Stimulated activated effector memory CD8-positive, alpha-beta T cell treated with anti-CD3 and anti-CD28 coated beads, Interleukin-12 subunit alpha, Interleukin-12 subunit beta, amount 100 ng/mL, for 72 hours (primary cell): Measurements from ENCODE around the gene CCNB1.
"Not testable (repeated sequence)": the region's sequence is repeated elsewhere in the genome, so short reads cannot be mapped to it uniquely, and the experiment has no call there.

Source experiments
- ATAC-seq: fragments of 150-1000 bp; cut with Tn5 transposase; 2 replicates; pipeline ENCODE4 v1.10.0; 2021
- DNase-seq, 2 donors: peaks; one replicate each; pipeline ENCODE4 v3.0.0; 2021 to 2022; ENCODE audit warnings: low spot score in 2 of 2
- H3K27ac Mint-ChIP-seq: one replicate; pipeline ENCODE4 v1.8.0; 2022; ENCODE audit warnings: mild to moderate bottlenecking, mixed read lengths
- H3K36me3 Mint-ChIP-seq: one replicate; pipeline ENCODE4 v1.8.0; 2022; ENCODE audit warnings: mild to moderate bottlenecking, mixed read lengths
- H3K4me1 Mint-ChIP-seq: one replicate; pipeline ENCODE4 v1.8.0; 2022; ENCODE audit warnings: mixed read lengths
- H3K4me3 Mint-ChIP-seq: one replicate; pipeline ENCODE4 v1.8.0; 2022; ENCODE audit warnings: mild to moderate bottlenecking, mixed read lengths
- H3K9me3 Mint-ChIP-seq: one replicate; pipeline ENCODE4 v1.8.0; 2022; ENCODE audit warnings: mixed read lengths

Gene CCNB1

GRCh38 chr5:69158039-69158438 is 8.9 kb upstream of the CCNB1 start:
- Mint-ChIP-seq H3K9me3 (no peaks in the 10 kb centered on the region), H3K4me3 (no peak overlapping the region), H3K27ac (no peak overlapping the region), H3K4me1 (no peaks in the 10 kb centered on the region), H3K36me3 (no peaks in the 10 kb centered on the region)
- DNase-seq, result no peak
- no peak for ATAC-seq

- H3K27ac Mint-ChIP-seq, result no peak overlapping the region
- H3K4me1 Mint-ChIP-seq, result peaks cover 2% of the 10 kb centered on the region
- H3K4me3 Mint-ChIP-seq, result no peak overlapping the region
- H3K36me3 Mint-ChIP-seq, result no peaks in the 10 kb centered on the region
- DNase-seq, result no peak
- H3K9me3 Mint-ChIP-seq, result no peaks in the 10 kb centered on the region
- ATAC-seq, result no peak
Observed at GRCh38 chr5:69160651-69161050, 6.3 kb upstream of the CCNB1 start.

- Mint-ChIP-seq H3K36me3 (peaks cover 61% of the 10 kb centered on the region), H3K9me3 (no peaks in the 10 kb centered on the region), H3K27ac (peak overlapping the region; percentile 92), H3K4me3 (peak overlapping the region; percentile 90), H3K4me1 (peaks cover 17% of the 10 kb centered on the region)
- ATAC-seq (no peak), DNase-seq (no peak)
Observed at GRCh38 chr5:69167493-69167855, 524 bp downstream of the CCNB1 start.

- DNase-seq, result no peak
Observed at GRCh38 chr5:69167929-69168328, 979 bp downstream of the CCNB1 start.

GRCh38 chr5:69170495-69170894 is 3.5 kb downstream of the CCNB1 start:
- H3K27ac Mint-ChIP-seq, result no peak overlapping the region
- DNase-seq, result no peak
- ATAC-seq, result no peak
- peaks cover 16% of the 10 kb centered on the region for H3K4me1 Mint-ChIP-seq
- H3K36me3 Mint-ChIP-seq, result peaks cover 91% of the 10 kb centered on the region
- H3K4me3 Mint-ChIP-seq, result no peak overlapping the region
- H3K9me3 Mint-ChIP-seq, result no peaks in the 10 kb centered on the region

More at GRCh38 chr5:69167929-69168328, 979 bp downstream of the CCNB1 start:
- peak overlapping the region; percentile 90 for H3K4me3 Mint-ChIP-seq
- H3K27ac Mint-ChIP-seq, result peak overlapping the region; percentile 92
- peaks cover 17% of the 10 kb centered on the region for H3K4me1 Mint-ChIP-seq
- H3K36me3 Mint-ChIP-seq, result peaks cover 65% of the 10 kb centered on the region
- no peaks in the 10 kb centered on the region for H3K9me3 Mint-ChIP-seq
- ATAC-seq, result no peak

- H3K36me3 Mint-ChIP-seq, result peaks cover 96% of the 10 kb centered on the region
- DNase-seq, result no peak
- no peak overlapping the region for H3K27ac Mint-ChIP-seq
- no peak overlapping the region for H3K4me3 Mint-ChIP-seq
- peaks cover 12% of the 10 kb centered on the region for H3K4me1 Mint-ChIP-seq
- no peaks in the 10 kb centered on the region for H3K9me3 Mint-ChIP-seq
- ATAC-seq, result no peak
Observed at GRCh38 chr5:69170969-69171368, 4.0 kb downstream of the CCNB1 start.

- not testable (repeated sequence) for H3K27ac Mint-ChIP-seq, H3K4me3 Mint-ChIP-seq, DNase-seq, ATAC-seq, H3K9me3 Mint-ChIP-seq, H3K4me1 Mint-ChIP-seq
- H3K36me3 Mint-ChIP-seq, result peaks cover 17% of the 10 kb centered on the region
Observed at GRCh38 chr5:69181659-69182293, 14.8 kb downstream of the CCNB1 start.

- no peaks in the 10 kb centered on the region for H3K9me3 Mint-ChIP-seq
- DNase-seq (no peak), ATAC-seq (no peak)
- peaks cover 7% of the 10 kb centered on the region for H3K36me3 Mint-ChIP-seq
- H3K4me3 Mint-ChIP-seq, result no peak overlapping the region
- no peak overlapping the region for H3K27ac Mint-ChIP-seq
- H3K4me1 Mint-ChIP-seq, result no peaks in the 10 kb centered on the region
Observed at GRCh38 chr5:69184621-69185020, 17.7 kb downstream of the CCNB1 start.

GRCh38 chr5:69187342-69187741 is 20.4 kb downstream of the CCNB1 start:
- H3K4me3 Mint-ChIP-seq, result no peak overlapping the region

GRCh38 chr5:69188811-69189161 is 21.8 kb downstream of the CCNB1 start:
- H3K4me1 Mint-ChIP-seq, result peaks cover 4% of the 10 kb centered on the region
- H3K4me3 Mint-ChIP-seq, result peak overlapping the region; percentile 84
- H3K36me3 Mint-ChIP-seq, result peaks cover 27% of the 10 kb centered on the region
- DNase-seq (no peak), ATAC-seq (no peak)
- H3K9me3 Mint-ChIP-seq, result no peaks in the 10 kb centered on the region
- H3K27ac Mint-ChIP-seq, result peak overlapping the region; percentile 95

More at GRCh38 chr5:69187342-69187741, 20.4 kb downstream of the CCNB1 start:
- H3K9me3 Mint-ChIP-seq, result no peaks in the 10 kb centered on the region
- H3K27ac Mint-ChIP-seq, result no peak overlapping the region
- ATAC-seq (no peak), DNase-seq (no peak)
- H3K4me1 Mint-ChIP-seq, result peaks cover 4% of the 10 kb centered on the region
- peaks cover 19% of the 10 kb centered on the region for H3K36me3 Mint-ChIP-seq

GRCh38 chr5:69189162-69190086 is 22.5 kb downstream of the CCNB1 start, which contains the start of gene CENPH:
CENPH (plus strand) TSS chr5:69189583; CDS start chr5:69189635, 52 bp downstream.
- Mint-ChIP-seq H3K9me3 (no peaks in the 10 kb centered on the region), H3K4me1 (peaks cover 4% of the 10 kb centered on the region), H3K27ac (peak within 1 kb of the TSS; percentile 95), H3K36me3 (peaks cover 33% of the 10 kb centered on the region), H3K4me3 (peak within 1 kb of the TSS; percentile 84)
- ATAC-seq (peak; percentile 96), DNase-seq (peak; percentile 76 to 95)

- Mint-ChIP-seq H3K27ac (no peak overlapping the region), H3K4me3 (no peak overlapping the region), H3K36me3 (peaks cover 84% of the 10 kb centered on the region), H3K4me1 (no peaks in the 10 kb centered on the region), H3K9me3 (no peaks in the 10 kb centered on the region)
- DNase-seq (no peak), ATAC-seq (no peak)
Observed at GRCh38 chr5:69202497-69202896, 35.5 kb downstream of the CCNB1 start.

GRCh38 chr5:69206528-69207190 is 39.7 kb downstream of the CCNB1 start:
- peak overlapping the region; percentile 33 for H3K27ac Mint-ChIP-seq
- no peaks in the 10 kb centered on the region for H3K4me1 Mint-ChIP-seq
- peaks cover 68% of the 10 kb centered on the region for H3K36me3 Mint-ChIP-seq
- H3K9me3 Mint-ChIP-seq, result no peaks in the 10 kb centered on the region
- no peak overlapping the region for H3K4me3 Mint-ChIP-seq
- DNase-seq, result no peak
- ATAC-seq, result no peak

GRCh38 chr5:69209602-69210001 is 42.7 kb downstream of the CCNB1 start:
- DNase-seq (no peak), ATAC-seq (no peak)
- Mint-ChIP-seq H3K4me1 (no peaks in the 10 kb centered on the region), H3K9me3 (no peaks in the 10 kb centered on the region), H3K27ac (no peak overlapping the region), H3K4me3 (no peak overlapping the region), H3K36me3 (peaks cover 47% of the 10 kb centered on the region)

- ATAC-seq, result no peak
- Mint-ChIP-seq H3K4me3 (no peak overlapping the region), H3K36me3 (peaks cover 31% of the 10 kb centered on the region), H3K4me1 (no peaks in the 10 kb centered on the region), H3K27ac (no peak overlapping the region), H3K9me3 (no peaks in the 10 kb centered on the region)
- DNase-seq, result no peak
Observed at GRCh38 chr5:69211200-69211599, 44.2 kb downstream of the CCNB1 start.
